Fibroblast of lung (primary cell): ENCODE results near the gene ZNF407. TPM values are rescaled to one million over a fixed set of nuclear protein-coding genes. Genes with fewer than 3 reads are reported as not detected.
"Not testable (repeated sequence)": the region's sequence is repeated elsewhere in the genome, so short reads cannot be mapped to it uniquely, and the experiment has no call there.

ENCODE experiments used
- DNase-seq, 2 donors: peaks; one replicate each; pipeline versions ENCODE4 v3.0.0 to v3.0.0-alpha.2; 2010; ENCODE audit warnings: low read depth in 2 of 2
- H2AFZ ChIP-seq: 2 replicates; pipeline ENCODE4 v1.5.1; 2012; ENCODE audit warnings: low read length, control low read depth, inconsistent platforms
- H3K27ac ChIP-seq: 2 replicates; pipeline ENCODE4 v1.5.1; 2011; ENCODE audit warnings: low read length, control low read depth; ENCODE audit not compliant: insufficient read depth
- H3K27me3 ChIP-seq: 2 replicates; pipeline ENCODE4 v1.5.1; 2011; ENCODE audit warnings: mild to moderate bottlenecking, low read length; ENCODE audit not compliant: control insufficient read depth, insufficient read depth
- H3K36me3 ChIP-seq: 2 replicates; pipeline ENCODE4 v1.5.1; 2011; ENCODE audit warnings: low read length; ENCODE audit not compliant: control insufficient read depth, insufficient read depth
- H3K4me1 ChIP-seq: 2 replicates; pipeline ENCODE4 v1.5.1; 2011; ENCODE audit warnings: low read length; ENCODE audit not compliant: control insufficient read depth, insufficient read depth; ENCODE audit errors: extremely low read depth
- H3K4me2 ChIP-seq: 2 replicates; pipeline ENCODE4 v1.5.1; 2011; ENCODE audit warnings: low read length, control low read depth; ENCODE audit not compliant: insufficient read depth; ENCODE audit errors: extremely low read depth
- H3K4me3 ChIP-seq, 4 experiments: fragments of 200-600 bp in 1 of 4; sonication (generic) in 1 of 4; replicated peaks in 1 of 4; 2 replicates each; pipeline ENCODE4 v1.5.1; 2011 to 2016; ENCODE audit warnings: low read length in 4 of 4, low read depth in 3 of 4, mild to moderate bottlenecking in 3 of 4, control low read depth in 2 of 4, inconsistent platforms in 1 of 4, mixed read lengths in 1 of 4; ENCODE audit not compliant: insufficient read depth in 1 of 4; ENCODE audit errors: control extremely low read depth in 1 of 4
- H3K79me2 ChIP-seq: 2 replicates; pipeline ENCODE4 v1.5.1; 2012; ENCODE audit warnings: mild to moderate bottlenecking, low read length, inconsistent platforms; ENCODE audit not compliant: control insufficient read depth, insufficient read depth
- H3K9ac ChIP-seq: 2 replicates; pipeline ENCODE4 v1.5.1; 2011; ENCODE audit warnings: mild to moderate bottlenecking, low read length, control low read depth; ENCODE audit not compliant: insufficient read depth
- H3K9me3 ChIP-seq: 2 replicates; pipeline ENCODE4 v1.5.1; 2012; ENCODE audit warnings: low read depth, low read length; ENCODE audit not compliant: control insufficient read depth, insufficient read depth
- H4K20me1 ChIP-seq: 2 replicates; pipeline ENCODE4 v1.5.1; 2011; ENCODE audit warnings: low read length; ENCODE audit not compliant: control insufficient read depth, insufficient read depth; ENCODE audit errors: extremely low read depth
- CTCF ChIP-seq, 2 donors: IDR thresholded peaks in 1 of 2; conservative IDR thresholded peaks in 1 of 2; 1 replicate in 1 of 2; 2 replicates in 1 of 2; pipeline ENCODE4 v1.5.1; 2011 to 2012; ENCODE audit warnings: low read length in 2 of 2, control low read depth in 1 of 2, inconsistent platforms in 1 of 2, low read depth in 1 of 2, mild to moderate bottlenecking in 1 of 2
- EZH2 ChIP-seq: IDR thresholded peaks from 2 replicates; pipeline ENCODE4 v1.5.1; 2012; ENCODE audit warnings: low read length, control low read depth, mild to moderate bottlenecking; ENCODE audit errors: missing control alignments
- polyA plus RNA-seq, 2 donors: library from polyadenylated mRNA; depleted of rRNA in 1 of 2; stranded (reverse) in 1 of 2; unstranded in 1 of 2; fragments of >200 nt; gene quantifications; 2 replicates each; pipeline ENCODE4 v1.2.1, GENCODE V29; 2011 to 2012; ENCODE audit warnings: missing spikeins in 1 of 2
- total RNA-seq: library from RNA; depleted of rRNA; stranded (reverse); fragments of >200 nt; gene quantifications from 2 replicates; pipeline ENCODE4 v1.2.1, GENCODE V29; 2014

Gene ZNF407
- total and polyA plus RNA-seq, 2 donors (not counting 1 experiment from before 2014, with no cell fraction given), result 5.1 to 12.6 TPM

DNA sequence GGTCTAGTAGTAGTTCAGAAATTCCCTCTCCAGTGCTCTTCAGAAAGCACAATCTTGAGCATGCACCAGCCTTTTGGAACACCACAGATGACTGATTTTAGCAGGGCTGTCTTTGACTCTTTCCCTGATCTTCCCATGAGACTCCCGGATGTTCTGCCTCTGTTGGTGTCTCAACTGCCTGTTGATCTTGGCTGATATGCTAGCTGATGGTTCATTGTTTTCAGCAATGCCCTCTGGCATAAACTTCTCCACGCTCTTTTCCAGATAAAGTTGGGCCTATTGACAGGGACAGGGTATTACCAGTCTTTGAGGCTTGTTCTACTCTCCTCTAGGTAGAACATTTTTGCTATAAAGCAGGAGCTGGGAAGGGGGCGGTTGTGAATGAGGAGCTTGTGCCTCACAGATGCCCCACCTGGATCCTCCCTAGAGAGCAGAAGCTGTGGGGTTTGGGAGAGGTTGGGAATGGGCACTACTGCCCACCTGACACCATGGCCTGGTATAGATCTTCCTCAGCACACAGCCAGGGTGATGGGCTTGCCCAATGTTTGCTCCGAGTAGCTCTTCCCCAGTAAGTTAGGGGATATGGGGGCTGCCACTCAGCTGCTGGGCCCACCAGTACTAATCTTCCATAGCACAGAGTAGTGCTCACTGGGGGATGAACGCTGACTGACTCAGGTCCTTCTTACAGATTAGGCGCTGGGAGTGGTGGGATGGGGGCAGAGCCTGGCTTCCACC lies 500.0 kb downstream of the ZNF407 start:
- no peak overlapping the region for H3K9ac ChIP-seq
- H3K9me3 ChIP-seq, result no peaks in the 10 kb centered on the region
- H3K27me3 ChIP-seq, result no peaks in the 10 kb centered on the region
- TF ChIP-seq EZH2 (no peak), CTCF (conservative IDR thresholded peaks at IDR 0.05 in 1 of 2, IDR thresholded peaks at IDR 0.05 in 1 of 2; ENCODE audit: low read depth in 1 of 2, low read length in 2 of 2) (no peak)
- H3K27ac ChIP-seq, result no peak overlapping the region
- H3K79me2 ChIP-seq, result no peaks in the 10 kb centered on the region
- no peak overlapping the region for H3K4me2 ChIP-seq
- H3K4me1 ChIP-seq, result no peaks in the 10 kb centered on the region
- no peak overlapping the region for H2AFZ ChIP-seq
- DNase-seq, result no peak
- no peaks in the 10 kb centered on the region for H4K20me1 ChIP-seq
- H3K4me3 ChIP-seq, result no peak overlapping the region
- no peaks in the 10 kb centered on the region for H3K36me3 ChIP-seq

GRCh38 chr18:75100832-75101630 lies 503.4 kb downstream of the ZNF407 start:
- H3K4me1 ChIP-seq, result no peaks in the 10 kb centered on the region
- no peak overlapping the region for H3K4me2 ChIP-seq
- H3K27me3 ChIP-seq, result no peaks in the 10 kb centered on the region
- no peak for DNase-seq
- H3K79me2 ChIP-seq, result no peaks in the 10 kb centered on the region
- no peaks in the 10 kb centered on the region for H3K9me3 ChIP-seq
- H3K36me3 ChIP-seq, result no peaks in the 10 kb centered on the region
- H2AFZ ChIP-seq, result no peak overlapping the region
- no peaks in the 10 kb centered on the region for H4K20me1 ChIP-seq
- no peak overlapping the region for H3K4me3 ChIP-seq
- TF ChIP-seq EZH2 (no peak), CTCF (conservative IDR thresholded peaks at IDR 0.05 in 1 of 2, IDR thresholded peaks at IDR 0.05 in 1 of 2; ENCODE audit: low read depth in 1 of 2, low read length in 2 of 2) (no peak)
- no peak overlapping the region for H3K27ac ChIP-seq
- no peak overlapping the region for H3K9ac ChIP-seq

GRCh38 chr18:75101916-75102315 lies 504.2 kb downstream of the ZNF407 start:
- Histone ChIP-seq H3K79me2 (no peaks in the 10 kb centered on the region), H3K36me3 (no peaks in the 10 kb centered on the region), H3K4me1 (no peaks in the 10 kb centered on the region), H2AFZ (no peak overlapping the region), H3K9ac (no peak overlapping the region), H4K20me1 (no peaks in the 10 kb centered on the region), H3K4me3 (no peak overlapping the region), H3K27me3 (no peaks in the 10 kb centered on the region), H3K27ac (no peak overlapping the region), H3K9me3 (no peaks in the 10 kb centered on the region), H3K4me2 (no peak overlapping the region)
- no peak for TF ChIP-seq EZH2
- no peak for TF ChIP-seq CTCF (conservative IDR thresholded peaks at IDR 0.05 in 1 of 2, IDR thresholded peaks at IDR 0.05 in 1 of 2; ENCODE audit: low read depth in 1 of 2, low read length in 2 of 2)
- no peak for DNase-seq

DNA sequence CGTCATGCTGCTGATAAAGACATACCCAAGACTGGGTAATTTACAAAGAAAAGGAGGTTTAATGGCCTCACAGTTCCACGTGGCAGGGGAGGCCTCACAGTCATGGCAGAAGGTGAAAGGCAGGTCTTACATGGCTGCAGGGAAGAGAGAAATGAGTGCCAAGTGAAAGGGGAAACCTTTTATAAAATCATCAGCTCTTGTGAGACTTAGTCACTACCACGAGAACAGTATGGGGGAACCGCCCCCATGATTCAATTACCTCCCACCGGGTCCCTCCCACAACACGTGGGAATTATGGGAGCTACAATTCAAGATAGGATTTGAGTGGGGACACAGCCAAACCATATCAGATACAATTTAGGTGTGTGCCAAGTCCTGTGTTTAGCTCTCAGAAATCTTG lies 506.4 kb downstream of the ZNF407 start:
- H3K36me3 ChIP-seq, H3K79me2 ChIP-seq, H4K20me1 ChIP-seq, H3K27me3 ChIP-seq, H3K9me3 ChIP-seq, H2AFZ ChIP-seq, H3K4me2 ChIP-seq, H3K4me3 ChIP-seq, DNase-seq, H3K4me1 ChIP-seq, H3K27ac ChIP-seq, H3K9ac ChIP-seq: not testable (repeated sequence)
